Measurements from ENCODE around the gene KRT3. TPM values are rescaled to one million over a fixed set of nuclear protein-coding genes. Genes with fewer than 3 reads are reported as not detected.

KRT3 gene
- total RNA-seq, 1 experiment from 2014 or later, result not detected

- no peaks in the 10 kb centered on the region for H3K9me3 Mint-ChIP-seq (ENCODE audit: low read depth, unreplicated experiment)
- CTCF ChIA-PET, result no interaction called here
- BruUV-seq (replicated peaks), result no TSS peak
- intact Hi-C loops (cut with micrococcal nuclease; ENCODE audit: unreplicated experiment), result no loop called here
- DNase-seq, result no peak
- no peak overlapping the region for H3K27ac Mint-ChIP-seq (ENCODE audit: unreplicated experiment)
- H3K36me3 Mint-ChIP-seq (ENCODE audit: insufficient read depth, unreplicated experiment), result no peaks in the 10 kb centered on the region
- no peak for TF ChIP-seq CTCF (IDR thresholded peaks at IDR 0.05; ENCODE audit: unreplicated experiment)
- peaks cover 93% of the 10 kb centered on the region for H3K27me3 Mint-ChIP-seq (ENCODE audit: unreplicated experiment)
- no peak overlapping the region for H3K4me3 Mint-ChIP-seq (ENCODE audit: low read depth, unreplicated experiment)
- no peaks in the 10 kb centered on the region for H3K4me1 Mint-ChIP-seq (ENCODE audit: low read depth, unreplicated experiment)
Measured at GRCh38 chr12:52781399-52782082, 14.4 kb downstream of the KRT3 start.

GRCh38 chr12:52779914-52780313 is 16.0 kb downstream of the KRT3 start:
- Mint-ChIP-seq H3K27ac (ENCODE audit: unreplicated experiment) (no peak overlapping the region), H3K27me3 (ENCODE audit: unreplicated experiment) (peaks cover 93% of the 10 kb centered on the region), H3K4me1 (ENCODE audit: low read depth, unreplicated experiment) (no peaks in the 10 kb centered on the region), H3K9me3 (ENCODE audit: low read depth, unreplicated experiment) (no peaks in the 10 kb centered on the region), H3K4me3 (ENCODE audit: low read depth, unreplicated experiment) (no peak overlapping the region), H3K36me3 (ENCODE audit: insufficient read depth, unreplicated experiment) (no peaks in the 10 kb centered on the region)
- CTCF ChIA-PET, result no interaction called here
- BruUV-seq (replicated peaks), result no TSS peak
- intact Hi-C loops (cut with micrococcal nuclease; ENCODE audit: unreplicated experiment), result no loop called here
- TF ChIP-seq CTCF (IDR thresholded peaks at IDR 0.05; ENCODE audit: unreplicated experiment), result no peak
- no peak for DNase-seq

- CTCF ChIA-PET, result no interaction called here
- TF ChIP-seq CTCF (IDR thresholded peaks at IDR 0.05; ENCODE audit: unreplicated experiment), result no peak
- no peaks in the 10 kb centered on the region for H3K36me3 Mint-ChIP-seq (ENCODE audit: insufficient read depth, unreplicated experiment)
- H3K4me3 Mint-ChIP-seq (ENCODE audit: low read depth, unreplicated experiment), result no peak overlapping the region
- no peaks in the 10 kb centered on the region for H3K4me1 Mint-ChIP-seq (ENCODE audit: low read depth, unreplicated experiment)
- no peaks in the 10 kb centered on the region for H3K9me3 Mint-ChIP-seq (ENCODE audit: low read depth, unreplicated experiment)
- no peak overlapping the region for H3K27ac Mint-ChIP-seq (ENCODE audit: unreplicated experiment)
- no TSS peak for BruUV-seq (replicated peaks)
- intact Hi-C loops (cut with micrococcal nuclease; ENCODE audit: unreplicated experiment), result no loop called here
- H3K27me3 Mint-ChIP-seq (ENCODE audit: unreplicated experiment), result peaks cover 82% of the 10 kb centered on the region
- no peak for DNase-seq
Measured at GRCh38 chr12:52778833-52779232, 17.1 kb downstream of the KRT3 start.

DNA sequence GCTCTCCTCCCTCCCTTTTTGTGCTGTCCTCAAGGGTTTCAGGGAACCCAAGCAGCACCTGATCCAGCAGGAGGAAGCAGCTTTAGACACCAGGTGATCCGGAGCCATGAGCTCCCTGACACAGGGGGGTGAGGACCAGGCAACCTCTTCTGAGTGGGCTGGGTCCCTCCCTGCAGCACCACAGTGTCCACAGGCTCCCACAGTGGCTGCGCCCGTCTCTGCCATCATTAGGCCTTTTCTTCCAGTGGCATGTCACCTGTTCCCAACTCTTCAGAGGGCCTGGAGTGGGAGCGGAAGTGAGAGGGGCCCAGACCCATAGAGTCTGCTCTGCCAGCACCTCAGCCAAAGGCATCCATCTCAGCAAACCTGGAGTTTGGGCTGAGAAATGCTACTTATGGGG is 18.4 kb downstream of the KRT3 start:
- Mint-ChIP-seq H3K36me3 (ENCODE audit: insufficient read depth, unreplicated experiment) (no peaks in the 10 kb centered on the region), H3K4me1 (ENCODE audit: low read depth, unreplicated experiment) (no peaks in the 10 kb centered on the region), H3K4me3 (ENCODE audit: low read depth, unreplicated experiment) (no peak overlapping the region), H3K27ac (ENCODE audit: unreplicated experiment) (no peak overlapping the region), H3K27me3 (ENCODE audit: unreplicated experiment) (peaks cover 79% of the 10 kb centered on the region), H3K9me3 (ENCODE audit: low read depth, unreplicated experiment) (no peaks in the 10 kb centered on the region)
- intact Hi-C loops (cut with micrococcal nuclease; ENCODE audit: unreplicated experiment), result no loop called here
- DNase-seq, result no peak
- BruUV-seq (replicated peaks), result no TSS peak
- TF ChIP-seq CTCF (IDR thresholded peaks at IDR 0.05; ENCODE audit: unreplicated experiment), result no peak
- CTCF ChIA-PET, result interaction anchor here (0.8 to 1.1 kb wide), 2 partner anchors 9 to 11 kb away, joined by 3 to 4 read pairs; no protein-coding TSS in a partner anchor
